Hepatocyte (in vitro differentiated cells): ENCODE results near the gene WNK2. TPM values are rescaled to one million over a fixed set of nuclear protein-coding genes. Genes with fewer than 3 reads are reported as not detected.
A peak's percentile ranks its signal among the peaks of the same experiment; 100 is the strongest.

ENCODE experiments used
- DNase-seq: peaks from one replicate; pipeline ENCODE4 v3.0.0-alpha.2; 2016; ENCODE audit warnings: low spot score
- H2AFZ ChIP-seq: fragments of 200-600 bp; sonication (generic); 2 replicates; pipeline ENCODE4 v1.6.0; 2016; ENCODE audit warnings: antibody characterized with exemption, mild to moderate bottlenecking
- H3K27ac ChIP-seq: fragments of 200-600 bp; sonication (generic); 2 replicates; pipeline ENCODE4 v1.5.1; 2016; ENCODE audit warnings: mild to moderate bottlenecking
- H3K27me3 ChIP-seq: fragments of 200-600 bp; sonication (generic); 2 replicates; pipeline ENCODE4 v1.6.1; 2016
- H3K36me3 ChIP-seq: fragments of 200-600 bp; sonication (generic); replicated peaks from 2 replicates; pipeline ENCODE4 v1.5.1; 2016; ENCODE audit warnings: low read depth; ENCODE audit not compliant: insufficient read depth
- H3K4me1 ChIP-seq: fragments of 200-600 bp; sonication (generic); 2 replicates; pipeline ENCODE4 v1.5.1; 2016; ENCODE audit warnings: mild to moderate bottlenecking, moderate library complexity; ENCODE audit not compliant: insufficient read depth
- H3K4me2 ChIP-seq: fragments of 200-600 bp; sonication (generic); 2 replicates; pipeline ENCODE4 v1.6.0; 2016
- H3K4me3 ChIP-seq: fragments of 200-600 bp; sonication (generic); 2 replicates; pipeline ENCODE4 v1.5.1; 2016; ENCODE audit warnings: mild to moderate bottlenecking
- H3K79me2 ChIP-seq: fragments of 200-600 bp; sonication (generic); 2 replicates; pipeline ENCODE4 v1.6.0; 2017; ENCODE audit warnings: mild to moderate bottlenecking
- H3K9me2 ChIP-seq: fragments of 200-600 bp; sonication (generic); replicated peaks from 2 replicates; pipeline ENCODE4 v1.6.0; 2017; ENCODE audit warnings: mild to moderate bottlenecking; ENCODE audit not compliant: insufficient read depth
- H3K9me3 ChIP-seq: fragments of 200-600 bp; sonication (generic); 2 replicates; pipeline ENCODE4 v1.5.1; 2016; ENCODE audit warnings: low read depth, mild to moderate bottlenecking
- H4K20me1 ChIP-seq: fragments of 200-600 bp; sonication (generic); 2 replicates; pipeline ENCODE4 v1.6.0; 2016; ENCODE audit warnings: mild to moderate bottlenecking; ENCODE audit not compliant: insufficient read depth, poor library complexity, severe bottlenecking
- CTCF ChIP-seq: fragments of 200-600 bp; sonication (generic); IDR thresholded peaks from 2 replicates; pipeline ENCODE4 v1.5.1; 2016; ENCODE audit warnings: antibody characterized with exemption, mild to moderate bottlenecking; ENCODE audit not compliant: poor library complexity
- EZH2 ChIP-seq: fragments of 200-600 bp; sonication (generic); IDR thresholded peaks from 2 replicates; pipeline ENCODE4 v1.6.1; 2016; ENCODE audit warnings: antibody characterized with exemption, mild to moderate bottlenecking, borderline replicate concordance
- EZH2phosphoT487 ChIP-seq: fragments of 200-600 bp; sonication (generic); IDR thresholded peaks from one replicate; pipeline ENCODE4 v1.6.1; 2018; ENCODE audit warnings: antibody characterized with exemption, mild to moderate bottlenecking, low read depth, moderate library complexity; ENCODE audit not compliant: unreplicated experiment, severe bottlenecking
- WGBS: methylation state at CpG from one replicate; pipeline ENCODE4 v1.1.6; 2016; ENCODE audit warnings: low lambda C conversion rate; ENCODE audit errors: missing lambda C conversion rate; 5-methylcytosine and 5-hydroxymethylcytosine counted together
- polyA plus RNA-seq: library from polyadenylated mRNA; unstranded; fragments of >200 nt; fragmentation: Nextera tagmentation; extraction: Ambion mirVana; gene quantifications from 2 replicates; pipeline ENCODE4 v1.2.1, GENCODE V29; 2016
- total RNA-seq: library from RNA; depleted of rRNA; stranded (reverse); fragments of >200 nt; gene quantifications from 2 replicates; pipeline ENCODE4 v1.2.3, GENCODE V29; 2014

Gene WNK2
- total and polyA plus RNA-seq, 2 experiments from 2014 or later: 8.9 to 13.5 TPM

GRCh38 chr9:93288891-93289883 is 105.2 kb downstream of the WNK2 start:
- no peaks in the 10 kb centered on the region for H3K36me3 ChIP-seq
- H3K4me2 ChIP-seq: no peak overlapping the region
- no peaks in the 10 kb centered on the region for H3K79me2 ChIP-seq
- no peaks in the 10 kb centered on the region for H3K27me3 ChIP-seq
- H4K20me1 ChIP-seq: no peaks in the 10 kb centered on the region
- TF ChIP-seq CTCF (no peak), EZH2phosphoT487 (no peak), EZH2 (no peak)
- no peak overlapping the region for H3K4me3 ChIP-seq
- no peaks in the 10 kb centered on the region for H3K9me2 ChIP-seq
- H2AFZ ChIP-seq: no peak overlapping the region
- no peaks in the 10 kb centered on the region for H3K4me1 ChIP-seq
- WGBS: 78% methylated on average over 23 of the region's 32 CpGs
- peak; percentile 78 for DNase-seq
- no peak overlapping the region for H3K27ac ChIP-seq
- no peaks in the 10 kb centered on the region for H3K9me3 ChIP-seq

GRCh38 chr9:93290495-93291434 is 106.8 kb downstream of the WNK2 start:
- Histone ChIP-seq H4K20me1 (no peaks in the 10 kb centered on the region), H3K4me3 (no peak overlapping the region), H2AFZ (no peak overlapping the region), H3K27ac (no peak overlapping the region), H3K4me2 (no peak overlapping the region), H3K36me3 (no peaks in the 10 kb centered on the region), H3K9me2 (no peaks in the 10 kb centered on the region), H3K9me3 (no peaks in the 10 kb centered on the region), H3K4me1 (no peaks in the 10 kb centered on the region), H3K27me3 (no peaks in the 10 kb centered on the region), H3K79me2 (no peaks in the 10 kb centered on the region)
- TF ChIP-seq EZH2: no peak
- no peak for DNase-seq
- WGBS: 88% methylated on average over 21 of the region's 21 CpGs

GRCh38 chr9:93291536-93292287 is 107.8 kb downstream of the WNK2 start:
- H3K9me3 ChIP-seq: no peaks in the 10 kb centered on the region
- no peak for DNase-seq
- WGBS: 91% methylated on average over 19 of the region's 19 CpGs

More at GRCh38 chr9:93291536-93292287, 107.8 kb downstream of the WNK2 start:
- Histone ChIP-seq H3K4me2 (no peak overlapping the region), H3K4me3 (no peak overlapping the region), H3K79me2 (no peaks in the 10 kb centered on the region), H3K36me3 (no peaks in the 10 kb centered on the region), H4K20me1 (no peaks in the 10 kb centered on the region), H3K27ac (no peak overlapping the region), H3K9me2 (no peaks in the 10 kb centered on the region), H3K4me1 (no peaks in the 10 kb centered on the region), H3K27me3 (no peaks in the 10 kb centered on the region), H2AFZ (no peak overlapping the region)
- no peak for TF ChIP-seq CTCF
- no peak for TF ChIP-seq EZH2
- no peak for TF ChIP-seq EZH2phosphoT487
